ENCODE data around the gene DPY19L2. TPM values are rescaled to one million over a fixed set of nuclear protein-coding genes. Genes with fewer than 3 reads are reported as not detected.
A peak's percentile ranks its signal among the peaks of the same experiment; 100 is the strongest.
"Not testable (repeated sequence)": the region's sequence is repeated elsewhere in the genome, so short reads cannot be mapped to it uniquely, and the experiment has no call there.

DPY19L2 gene
- total RNA-seq (2.5 TPM), polyA plus RNA-seq (20.7 TPM)
- long read RNA-seq, donor 1: 0 reads
- long read RNA-seq, donor 2: 0 reads
- long read RNA-seq, donor 3: 0 reads
- long read RNA-seq, donor 4, partial matches to known transcripts: 0 of 1 reads
- long read RNA-seq, donor 4, other reads (novel, unspliced or antisense): 0 of 1 reads
- long read RNA-seq, donor 5, partial matches to known transcripts: 0 of 3 reads
- long read RNA-seq, donor 5, other reads (novel, unspliced or antisense): 0 of 3 reads
- long read RNA-seq, donor 6: 0 reads
- long read RNA-seq, donor 7: 0 reads
- long read RNA-seq, donor 8: 0 reads
- long read RNA-seq, donor 9, partial matches to known transcripts: 0 of 1 reads
- long read RNA-seq, donor 9, other reads (novel, unspliced or antisense): 0 of 1 reads
- long read RNA-seq, donor 10: 0 reads

- H3K27ac ChIP-seq (ENCODE audit: low read depth in 1 of 2, low read length in 1 of 2): peak within 1 kb of the TSS in 1 of 2 donors; percentile 36
- H3K36me3 ChIP-seq (ENCODE audit: control insufficient read depth in 2 of 2, insufficient read depth in 2 of 2, low read length in 1 of 2): no peaks in the 10 kb centered on the region
- under 1% methylated on average over 56 of the region's 56 CpGs for WGBS
- no peaks in the 10 kb centered on the region for H3K9me3 ChIP-seq (ENCODE audit: control insufficient read depth in 2 of 2, insufficient read depth in 1 of 2, low read length in 1 of 2)
- H3K4me3 ChIP-seq (ENCODE audit: low read length in 2 of 2): peak within 1 kb of the TSS; percentile 64 to 71
- peak in 6 of 9 donors; percentile 24 to 61 (median 46) for DNase-seq (ENCODE audit: low read depth in 6 of 9, low spot score in 9 of 9)
- peaks cover 0 to 14% of the 10 kb centered on the region in 2 donors for H3K27me3 ChIP-seq (ENCODE audit: control insufficient read depth in 2 of 2, insufficient read depth in 1 of 2, low read length in 1 of 2)
- peaks cover 0 to 6% of the 10 kb centered on the region in 2 donors for H3K4me1 ChIP-seq (ENCODE audit: control insufficient read depth in 2 of 2, insufficient read depth in 2 of 2, low read length in 2 of 2)
Observed at GRCh38 chr12:63668028-63668799, at the start of gene DPY19L2. Gene DPY19L2 (minus strand): TSS chr12:63668493. CDS start chr12:63668393, 100 bp downstream.

GRCh38 chr12:63716891-63717290 lies 48.6 kb upstream of the DPY19L2 start:
- DNase-seq (ENCODE audit: low read depth in 6 of 9, low spot score in 9 of 9); H3K4me3 ChIP-seq (ENCODE audit: low read length in 2 of 2); H3K27me3 ChIP-seq (ENCODE audit: control insufficient read depth in 2 of 2, insufficient read depth in 1 of 2, low read length in 1 of 2); H3K36me3 ChIP-seq (ENCODE audit: control insufficient read depth in 2 of 2, insufficient read depth in 2 of 2, low read length in 1 of 2); H3K27ac ChIP-seq (ENCODE audit: low read depth in 1 of 2, low read length in 1 of 2); H3K9me3 ChIP-seq (ENCODE audit: control insufficient read depth in 2 of 2, insufficient read depth in 1 of 2, low read length in 1 of 2); H3K4me1 ChIP-seq (ENCODE audit: control insufficient read depth in 2 of 2, insufficient read depth in 2 of 2, low read length in 2 of 2): not testable (repeated sequence)
- WGBS: 87% methylated on average over 4 of the region's 4 CpGs

- H3K27me3 ChIP-seq (ENCODE audit: control insufficient read depth in 2 of 2, insufficient read depth in 1 of 2, low read length in 1 of 2); H3K9me3 ChIP-seq (ENCODE audit: control insufficient read depth in 2 of 2, insufficient read depth in 1 of 2, low read length in 1 of 2); DNase-seq (ENCODE audit: low read depth in 6 of 9, low spot score in 9 of 9); H3K4me1 ChIP-seq (ENCODE audit: control insufficient read depth in 2 of 2, insufficient read depth in 2 of 2, low read length in 2 of 2); H3K27ac ChIP-seq (ENCODE audit: low read depth in 1 of 2, low read length in 1 of 2); H3K36me3 ChIP-seq (ENCODE audit: control insufficient read depth in 2 of 2, insufficient read depth in 2 of 2, low read length in 1 of 2); H3K4me3 ChIP-seq (ENCODE audit: low read length in 2 of 2): not testable (repeated sequence)
- WGBS: 96% methylated on average over 3 of the region's 3 CpGs
Observed at GRCh38 chr12:63715107-63715625, 46.9 kb upstream of the DPY19L2 start.

- H3K36me3 ChIP-seq (ENCODE audit: control insufficient read depth in 2 of 2, insufficient read depth in 2 of 2, low read length in 1 of 2); H3K4me1 ChIP-seq (ENCODE audit: control insufficient read depth in 2 of 2, insufficient read depth in 2 of 2, low read length in 2 of 2); H3K9me3 ChIP-seq (ENCODE audit: control insufficient read depth in 2 of 2, insufficient read depth in 1 of 2, low read length in 1 of 2); DNase-seq (ENCODE audit: low read depth in 6 of 9, low spot score in 9 of 9); H3K27me3 ChIP-seq (ENCODE audit: control insufficient read depth in 2 of 2, insufficient read depth in 1 of 2, low read length in 1 of 2); H3K27ac ChIP-seq (ENCODE audit: low read depth in 1 of 2, low read length in 1 of 2); H3K4me3 ChIP-seq (ENCODE audit: low read length in 2 of 2): not testable (repeated sequence)
- 100% methylated on average over 1 of the region's 1 CpG for WGBS
Observed at GRCh38 chr12:63714409-63714808, 46.1 kb upstream of the DPY19L2 start.

- not testable (repeated sequence) for H3K36me3 ChIP-seq (ENCODE audit: control insufficient read depth in 2 of 2, insufficient read depth in 2 of 2, low read length in 1 of 2); DNase-seq (ENCODE audit: low read depth in 6 of 9, low spot score in 9 of 9); H3K9me3 ChIP-seq (ENCODE audit: control insufficient read depth in 2 of 2, insufficient read depth in 1 of 2, low read length in 1 of 2); H3K27me3 ChIP-seq (ENCODE audit: control insufficient read depth in 2 of 2, insufficient read depth in 1 of 2, low read length in 1 of 2); H3K4me1 ChIP-seq (ENCODE audit: control insufficient read depth in 2 of 2, insufficient read depth in 2 of 2, low read length in 2 of 2); H3K4me3 ChIP-seq (ENCODE audit: low read length in 2 of 2); H3K27ac ChIP-seq (ENCODE audit: low read depth in 1 of 2, low read length in 1 of 2)
- WGBS: 63% methylated on average over 2 of the region's 2 CpGs
Observed at GRCh38 chr12:63713681-63714075, 45.4 kb upstream of the DPY19L2 start.

GRCh38 chr12:63712979-63713680 lies 44.8 kb upstream of the DPY19L2 start:
- not testable (repeated sequence) for H3K9me3 ChIP-seq (ENCODE audit: control insufficient read depth in 2 of 2, insufficient read depth in 1 of 2, low read length in 1 of 2); H3K27ac ChIP-seq (ENCODE audit: low read depth in 1 of 2, low read length in 1 of 2); H3K4me3 ChIP-seq (ENCODE audit: low read length in 2 of 2); H3K36me3 ChIP-seq (ENCODE audit: control insufficient read depth in 2 of 2, insufficient read depth in 2 of 2, low read length in 1 of 2); H3K27me3 ChIP-seq (ENCODE audit: control insufficient read depth in 2 of 2, insufficient read depth in 1 of 2, low read length in 1 of 2); DNase-seq (ENCODE audit: low read depth in 6 of 9, low spot score in 9 of 9); H3K4me1 ChIP-seq (ENCODE audit: control insufficient read depth in 2 of 2, insufficient read depth in 2 of 2, low read length in 2 of 2)
- 100% methylated on average over 1 of the region's 1 CpG for WGBS

- H3K4me3 ChIP-seq (ENCODE audit: low read length in 2 of 2); H3K27me3 ChIP-seq (ENCODE audit: control insufficient read depth in 2 of 2, insufficient read depth in 1 of 2, low read length in 1 of 2); DNase-seq (ENCODE audit: low read depth in 6 of 9, low spot score in 9 of 9); H3K36me3 ChIP-seq (ENCODE audit: control insufficient read depth in 2 of 2, insufficient read depth in 2 of 2, low read length in 1 of 2); H3K9me3 ChIP-seq (ENCODE audit: control insufficient read depth in 2 of 2, insufficient read depth in 1 of 2, low read length in 1 of 2); H3K27ac ChIP-seq (ENCODE audit: low read depth in 1 of 2, low read length in 1 of 2); H3K4me1 ChIP-seq (ENCODE audit: control insufficient read depth in 2 of 2, insufficient read depth in 2 of 2, low read length in 2 of 2): not testable (repeated sequence)
- WGBS: 94% methylated on average over 2 of the region's 2 CpGs
Observed at GRCh38 chr12:63712376-63712974, 44.2 kb upstream of the DPY19L2 start.

GRCh38 chr12:63711339-63711738 lies 43.0 kb upstream of the DPY19L2 start:
- WGBS: 96% methylated on average over 2 of the region's 2 CpGs
- DNase-seq (ENCODE audit: low read depth in 6 of 9, low spot score in 9 of 9); H3K27ac ChIP-seq (ENCODE audit: low read depth in 1 of 2, low read length in 1 of 2): not testable (repeated sequence)

More at GRCh38 chr12:63711339-63711738, 43.0 kb upstream of the DPY19L2 start:
- H3K9me3 ChIP-seq (ENCODE audit: control insufficient read depth in 2 of 2, insufficient read depth in 1 of 2, low read length in 1 of 2); H3K36me3 ChIP-seq (ENCODE audit: control insufficient read depth in 2 of 2, insufficient read depth in 2 of 2, low read length in 1 of 2); H3K4me3 ChIP-seq (ENCODE audit: low read length in 2 of 2); H3K4me1 ChIP-seq (ENCODE audit: control insufficient read depth in 2 of 2, insufficient read depth in 2 of 2, low read length in 2 of 2); H3K27me3 ChIP-seq (ENCODE audit: control insufficient read depth in 2 of 2, insufficient read depth in 1 of 2, low read length in 1 of 2): not testable (repeated sequence)

Measured in thymus (tissue), 14 donors.